D341Med (cell line): Measurements from ENCODE around the gene COMMD1.
A peak's percentile ranks its signal among the peaks of the same experiment; 100 is the strongest.
"Not testable (repeated sequence)": the region's sequence is repeated elsewhere in the genome, so short reads cannot be mapped to it uniquely, and the experiment has no call there.

Experiments used
- DNase-seq: peaks from one replicate; pipeline ENCODE4 v3.0.0; 2012; ENCODE audit warnings: low spot score

Gene COMMD1

GRCh38 chr2:61966087-61966727, 60.7 kb downstream of the COMMD1 start:
- no peak for DNase-seq

GRCh38 chr2:61967262-61967661, 61.8 kb downstream of the COMMD1 start:
- peak; percentile 43 for DNase-seq

- DNase-seq = no peak
These were observed 63.9 kb downstream of the COMMD1 start for GRCh38 chr2:61969376-61969775.

DNA sequence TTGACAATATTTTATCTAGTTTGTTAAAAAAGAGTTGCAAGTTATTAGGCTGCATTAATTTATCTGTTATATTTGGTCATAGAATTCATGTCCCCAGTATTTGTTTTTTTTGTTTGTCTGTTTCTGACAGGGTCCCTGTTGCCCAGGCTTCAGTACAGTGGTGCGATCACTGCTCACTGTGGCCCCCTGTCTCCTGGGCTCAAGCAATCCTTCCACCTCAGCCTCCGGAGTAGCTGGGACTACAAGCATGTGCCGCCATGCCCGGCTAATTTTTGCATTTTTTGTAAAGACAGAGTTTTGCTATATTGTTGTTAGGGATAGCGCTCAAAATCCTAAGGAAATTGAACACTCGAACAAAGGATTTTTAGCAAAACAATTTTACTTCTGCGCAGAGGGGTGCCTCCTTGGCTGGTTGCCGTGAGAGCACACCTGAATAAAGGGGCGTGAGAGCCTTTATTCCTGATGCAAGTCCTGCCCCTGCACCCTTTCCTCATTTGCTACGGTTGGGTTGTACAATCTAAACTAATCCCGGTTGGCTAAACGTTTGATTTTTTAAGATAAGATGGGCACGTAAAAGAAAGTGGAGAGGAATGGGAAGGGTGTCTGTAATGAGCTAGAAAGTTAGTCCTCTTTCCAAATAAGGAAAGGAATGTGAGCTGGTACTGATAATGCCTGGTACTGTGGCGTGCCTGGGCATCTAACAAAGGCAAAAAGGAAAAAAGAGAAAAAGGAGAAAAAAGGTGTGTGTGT, 65.5 kb downstream of the COMMD1 start:
- no peak for DNase-seq

- DNase-seq = no peak
These were observed 73.0 kb downstream of the COMMD1 start for GRCh38 chr2:61978522-61978921.

DNA sequence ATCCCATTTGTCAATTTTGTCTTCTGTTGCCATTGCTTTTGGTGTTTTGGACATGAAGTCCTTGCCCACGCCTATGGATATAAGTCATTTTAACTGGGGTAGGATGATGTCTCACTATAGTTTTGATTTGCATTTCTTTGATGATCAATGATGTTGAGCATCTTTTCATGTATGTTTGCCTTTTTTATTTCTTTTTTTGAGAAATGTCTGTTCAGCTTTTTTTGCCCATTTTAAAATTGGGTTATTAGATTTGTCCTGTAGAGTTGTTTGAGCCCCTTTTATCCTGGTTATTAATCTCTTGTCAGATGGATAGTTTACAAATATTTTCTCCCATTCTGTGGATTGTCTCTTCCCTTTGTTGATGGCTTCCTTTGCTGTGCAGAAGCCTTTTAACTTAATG, 75.3 kb downstream of the COMMD1 start:
- DNase-seq = no peak

DNA sequence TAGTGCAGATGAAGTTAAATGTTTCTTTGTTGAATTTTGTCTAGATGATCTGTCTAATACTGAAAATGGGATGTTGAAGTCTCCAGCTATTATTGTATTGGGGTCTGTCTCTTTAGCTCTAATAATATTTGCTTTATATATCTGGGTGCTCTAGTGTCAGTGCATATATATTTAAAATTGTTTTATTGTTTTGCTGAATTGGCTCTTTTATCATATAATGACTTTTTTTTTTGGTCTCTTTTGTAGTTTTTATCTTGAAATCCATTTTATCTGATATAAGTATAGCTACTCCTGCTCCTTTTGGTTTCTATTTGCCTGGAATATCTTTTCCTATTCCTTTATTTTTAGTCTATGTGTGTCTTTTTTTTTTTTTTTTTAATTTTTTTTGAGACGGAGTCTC, 79.2 kb downstream of the COMMD1 start:
- no peak for DNase-seq

- no peak for DNase-seq
These were observed 83.2 kb downstream of the COMMD1 start for GRCh38 chr2:61988462-61989366.

- DNase-seq = peak; percentile 47
These were observed 88.0 kb downstream of the COMMD1 start for GRCh38 chr2:61993422-61994024.

GRCh38 chr2:61994531-61994930, 89.1 kb downstream of the COMMD1 start:
- no peak for DNase-seq

DNA sequence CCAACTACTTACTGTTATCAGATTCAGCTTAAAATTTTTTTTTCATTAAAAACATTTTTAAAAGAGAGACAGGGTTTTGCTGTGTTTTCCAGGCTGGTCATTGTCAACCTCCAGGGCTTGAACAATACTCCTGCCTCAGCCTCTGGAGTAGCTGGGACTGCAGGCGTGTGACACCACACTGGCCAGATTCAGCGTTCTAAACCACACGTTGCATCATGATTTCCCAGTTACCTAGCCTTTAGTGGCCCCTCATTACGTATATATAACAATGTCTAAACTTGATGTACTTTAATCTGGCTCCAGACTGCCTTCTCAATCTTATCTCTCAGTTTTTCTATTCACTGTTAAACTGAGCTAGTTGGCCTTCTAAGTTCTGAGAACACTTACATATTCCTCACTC, 89.6 kb downstream of the COMMD1 start:
- no peak for DNase-seq

- no peak for DNase-seq
These were observed 90.0 kb downstream of the COMMD1 start for GRCh38 chr2:61995515-61995914.

DNA sequence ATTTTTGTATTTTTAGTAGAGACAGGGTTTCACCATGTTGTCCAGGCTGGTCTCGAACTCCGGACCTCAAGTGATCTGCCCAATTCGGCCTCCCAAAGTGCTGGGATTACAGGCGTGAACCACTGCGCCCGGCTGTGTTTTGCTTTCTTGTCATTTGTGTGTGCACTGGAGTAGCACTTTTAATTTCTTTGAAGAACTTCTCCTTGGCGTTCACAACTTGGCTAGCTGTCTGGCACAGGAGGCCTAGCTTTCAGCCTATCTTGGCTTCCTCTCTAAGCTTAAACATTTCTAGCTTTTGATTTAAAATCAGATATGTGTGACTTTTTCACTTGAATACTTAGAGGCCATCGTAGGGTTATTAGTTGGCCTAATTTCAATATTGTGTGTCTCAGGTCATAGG, 93.0 kb downstream of the COMMD1 start:
- no peak for DNase-seq

GRCh38 chr2:62000538-62000937, 95.1 kb downstream of the COMMD1 start:
- no peak for DNase-seq

- no peak for DNase-seq
These were observed 96.0 kb downstream of the COMMD1 start for GRCh38 chr2:62001431-62001830.

DNA sequence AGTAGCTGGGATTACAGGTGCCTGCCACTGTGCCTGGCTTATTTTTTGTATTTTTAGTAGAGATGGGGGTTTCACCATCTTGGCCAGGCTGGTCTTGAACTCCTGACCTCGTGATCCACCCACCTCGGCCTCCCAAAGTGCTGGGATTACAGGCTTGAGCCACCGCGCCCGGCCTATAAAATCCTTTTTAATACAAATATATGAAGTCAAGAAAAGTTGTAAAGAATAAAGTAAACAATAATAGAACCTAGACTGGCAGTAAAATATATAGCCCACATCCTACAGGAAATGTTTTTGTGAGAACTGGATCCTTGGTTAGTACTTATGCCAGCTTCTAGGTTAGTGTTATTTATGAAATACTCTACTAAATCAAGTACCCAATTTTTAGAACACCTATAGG, 99.0 kb downstream of the COMMD1 start:
- DNase-seq = not testable (repeated sequence)

DNA sequence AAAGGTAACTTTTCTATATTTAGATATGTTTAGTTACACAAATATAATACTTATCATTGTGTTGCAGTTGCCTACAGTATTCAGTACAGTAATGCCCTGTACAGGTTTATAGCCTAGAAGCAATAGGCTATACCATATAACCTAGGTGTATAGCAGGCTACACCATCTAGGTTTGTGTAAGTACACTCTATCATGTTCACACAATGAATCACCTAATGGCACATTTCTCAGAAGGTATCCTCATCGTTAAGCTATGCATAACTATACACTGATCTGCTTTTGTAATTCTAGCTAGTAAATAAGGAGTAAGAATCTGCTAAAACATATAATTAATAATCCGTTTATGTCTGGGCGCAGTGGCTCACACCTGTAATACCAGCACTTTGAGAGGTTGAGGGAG, 102.1 kb downstream of the COMMD1 start:
- no peak for DNase-seq

- no peak for DNase-seq
These were observed 105.3 kb downstream of the COMMD1 start for GRCh38 chr2:62010632-62011256.

DNA sequence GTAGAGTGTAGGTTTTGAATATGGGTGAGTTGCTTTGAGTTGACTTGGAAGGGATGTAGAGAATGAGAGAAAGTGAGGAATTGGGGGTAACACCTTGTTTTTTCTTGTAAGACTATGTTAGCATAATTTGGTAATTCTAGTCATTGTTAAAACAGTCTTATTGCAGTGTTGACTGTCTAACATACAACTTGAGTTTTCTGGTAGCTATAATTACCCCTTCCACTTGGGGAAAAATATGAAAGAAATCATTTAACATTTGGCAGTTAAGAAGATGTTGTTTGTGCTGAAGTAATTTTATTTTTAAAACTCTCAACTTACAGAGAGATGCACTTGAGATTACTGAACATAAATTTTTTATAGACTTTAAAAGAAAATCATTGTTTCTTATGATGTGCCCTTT, 108.2 kb downstream of the COMMD1 start:
- no peak for DNase-seq

DNA sequence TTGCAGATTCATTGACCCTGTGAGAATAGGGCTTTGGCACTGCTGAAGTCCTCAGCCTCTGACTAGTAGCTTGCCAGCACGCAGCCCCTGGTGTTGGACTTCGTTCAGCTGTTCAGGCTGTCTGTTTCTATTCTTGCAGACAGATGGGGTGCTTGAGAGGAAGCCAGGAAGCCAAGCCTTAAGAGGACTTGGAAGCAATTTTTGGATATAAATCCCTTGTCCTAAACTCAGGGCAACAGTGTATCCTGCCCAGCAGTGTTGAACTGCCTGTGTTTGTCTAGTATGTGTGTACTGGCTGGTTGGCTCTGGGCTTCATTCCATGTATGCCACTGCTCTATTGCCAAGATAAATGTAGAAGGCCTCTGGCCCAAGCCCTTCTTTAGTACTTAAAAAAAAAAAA, 108.6 kb downstream of the COMMD1 start:
- DNase-seq = peak; percentile 75

GRCh38 chr2:62016957-62017356, 111.5 kb downstream of the COMMD1 start:
- no peak for DNase-seq

DNA sequence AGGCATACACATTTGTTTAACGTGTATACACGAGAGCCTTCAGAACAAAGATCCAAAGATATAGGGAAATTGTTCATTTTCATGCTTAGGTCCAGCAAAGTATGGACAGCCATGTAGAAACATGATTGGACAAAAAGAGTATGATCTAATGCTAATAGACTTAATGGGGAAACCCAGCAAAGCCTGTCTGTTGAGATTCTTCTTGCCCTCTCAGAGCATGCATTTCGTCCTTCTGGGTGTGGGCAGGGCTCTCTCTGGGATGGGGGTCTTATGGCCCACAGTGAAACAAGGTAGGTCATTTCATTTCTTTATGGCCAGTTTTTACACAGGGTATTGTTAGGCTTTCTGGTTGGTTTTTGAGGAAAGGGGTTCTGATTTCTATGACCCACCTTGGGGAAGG, 124.4 kb downstream of the COMMD1 start:
- DNase-seq = no peak
